Measurements from ENCODE around the gene GABBR2.

GABBR2 gene

DNA sequence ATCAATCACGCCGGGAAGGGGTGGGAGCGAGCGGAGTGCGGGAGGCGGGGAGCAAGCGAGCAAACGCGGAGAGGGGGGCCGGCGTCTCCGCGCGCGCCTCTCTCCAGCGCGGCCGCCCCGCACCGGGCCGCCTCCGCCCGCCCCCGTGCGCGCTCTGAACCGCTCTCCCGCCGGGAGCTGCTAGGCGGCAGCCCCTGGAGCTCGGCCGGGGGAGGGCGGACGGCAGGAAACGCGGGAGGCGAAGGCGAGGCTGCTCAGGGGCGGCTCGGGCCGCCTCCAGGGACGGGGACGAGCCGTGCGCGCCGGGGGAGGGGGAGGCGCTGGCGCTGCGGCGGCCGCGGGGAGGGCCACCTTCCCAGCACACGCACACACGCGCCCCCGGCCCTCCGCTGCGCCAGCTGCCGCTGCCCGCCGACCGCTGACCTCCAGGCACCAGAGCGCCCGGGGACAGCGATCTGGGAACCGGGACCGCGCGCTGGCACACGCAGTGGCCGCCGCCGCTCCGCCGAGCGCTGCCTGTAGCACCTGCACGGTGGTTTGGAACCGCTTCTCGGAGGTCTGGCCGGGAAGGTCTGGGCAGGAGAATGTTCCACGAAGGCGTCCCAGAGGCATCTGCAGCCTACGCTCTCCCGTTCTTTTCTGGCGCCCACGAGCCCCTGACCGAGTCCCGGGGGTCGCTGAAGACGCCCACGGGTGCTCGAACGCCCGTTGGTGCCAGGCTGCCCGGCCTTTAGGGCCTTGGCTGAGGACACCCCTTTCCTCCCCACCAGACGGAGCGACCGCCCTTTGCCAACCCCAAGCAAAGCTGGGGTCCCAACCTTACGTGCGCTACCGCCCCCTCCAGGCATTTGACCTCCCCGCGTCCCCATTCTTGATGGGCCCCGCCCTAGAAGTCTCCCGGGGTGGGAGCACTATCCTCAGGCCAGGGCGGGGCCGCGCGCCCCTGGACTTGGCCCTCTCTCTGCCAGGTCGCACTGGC lies at the start of gene GABBR2:
GABBR2 (minus strand) TSS at position 3 of the 979 bp plus-strand sequence. CDS start 198 bp downstream, outside the sequence.
- no peak for DNase-seq (ENCODE audit: low read depth in 2 of 2)

- no peak for DNase-seq (ENCODE audit: low read depth in 2 of 2)
Measured at GRCh38 chr9:98755006-98755618, 46.4 kb upstream of the GABBR2 start.

DNA sequence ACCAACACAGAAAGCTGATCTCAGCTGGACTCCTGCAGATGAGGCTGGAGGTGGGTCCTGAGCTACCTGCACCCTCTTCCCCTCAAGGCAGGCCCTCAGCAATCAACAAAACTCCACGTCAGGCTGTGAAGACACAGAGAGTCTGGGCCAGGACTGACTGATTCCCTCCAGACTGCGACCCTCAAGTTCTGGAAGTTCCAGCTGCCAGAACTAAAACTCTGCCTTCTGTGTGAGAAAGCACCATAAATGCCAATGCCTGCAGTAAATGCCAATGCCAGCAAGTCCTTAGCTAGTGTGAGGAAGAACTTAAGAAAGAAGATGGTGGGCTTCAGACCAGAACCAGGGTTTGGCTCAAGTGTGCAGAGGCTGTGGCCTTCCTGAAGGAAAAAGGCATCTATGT lies 42.5 kb upstream of the GABBR2 start:
- DNase-seq (ENCODE audit: low read depth in 2 of 2) = no peak

GRCh38 chr9:98750364-98751060 lies 41.8 kb upstream of the GABBR2 start:
- DNase-seq (ENCODE audit: low read depth in 2 of 2) = no peak

GRCh38 chr9:98747476-98747875 lies 38.7 kb upstream of the GABBR2 start:
- no peak for DNase-seq (ENCODE audit: low read depth in 2 of 2)

DNA sequence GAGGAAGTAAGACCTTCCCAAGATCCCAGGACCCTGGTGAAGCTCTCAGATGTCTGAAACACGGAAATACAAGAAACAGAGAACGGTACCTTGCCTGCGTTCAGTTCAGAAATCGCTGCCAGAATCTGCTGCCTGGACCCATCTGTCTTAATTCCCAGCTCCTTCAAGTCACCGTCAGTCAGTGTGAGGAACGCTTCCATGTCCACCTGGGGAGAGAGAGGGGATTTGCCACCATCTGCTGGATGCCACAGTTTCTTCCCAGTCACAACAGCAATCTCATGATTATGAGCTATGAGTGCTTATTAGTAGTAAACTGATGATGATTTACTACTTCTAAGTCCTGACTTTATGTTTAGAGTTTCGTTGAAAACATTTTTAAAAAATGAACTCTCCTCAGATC lies 36.7 kb upstream of the GABBR2 start:
- no peak for DNase-seq (ENCODE audit: low read depth in 2 of 2)

DNA sequence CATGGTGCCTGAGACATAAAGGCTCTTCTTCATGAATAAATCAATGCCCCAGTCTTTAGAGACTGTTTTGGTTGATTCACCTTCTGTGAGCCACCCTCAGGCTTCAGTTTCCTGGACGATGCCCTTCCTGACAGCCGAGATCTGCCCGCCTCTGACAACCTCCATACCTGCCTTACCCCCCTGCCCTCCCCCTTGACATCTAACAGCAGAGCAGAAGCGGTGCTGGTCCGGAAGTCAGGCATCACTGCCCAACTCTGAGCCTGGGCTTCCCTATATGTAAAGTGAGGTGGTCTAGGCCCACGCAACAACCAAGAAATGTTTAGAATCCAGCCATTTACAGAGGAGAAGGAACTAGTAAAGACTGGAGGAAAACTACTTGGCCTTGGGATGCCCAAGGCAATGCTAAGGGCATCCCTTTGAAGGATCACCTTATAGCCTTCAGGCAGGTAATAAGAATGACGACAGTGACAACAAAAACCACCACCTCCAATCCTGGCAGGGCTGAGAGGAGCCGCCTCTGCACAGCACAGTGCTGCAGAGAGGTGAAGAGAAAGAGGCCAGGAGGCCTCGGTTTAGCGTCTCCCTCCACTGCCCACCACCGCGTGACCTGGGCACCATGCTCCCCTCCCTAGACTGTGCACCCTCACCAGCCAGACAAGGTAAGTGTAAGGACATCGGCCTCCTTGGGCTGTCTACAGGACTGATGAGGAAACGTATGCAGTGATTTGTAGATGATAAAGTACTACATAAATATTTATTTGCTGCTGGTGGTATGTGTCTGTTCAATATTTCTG lies 35.3 kb upstream of the GABBR2 start:
- DNase-seq (ENCODE audit: low read depth in 2 of 2) = no peak

DNA sequence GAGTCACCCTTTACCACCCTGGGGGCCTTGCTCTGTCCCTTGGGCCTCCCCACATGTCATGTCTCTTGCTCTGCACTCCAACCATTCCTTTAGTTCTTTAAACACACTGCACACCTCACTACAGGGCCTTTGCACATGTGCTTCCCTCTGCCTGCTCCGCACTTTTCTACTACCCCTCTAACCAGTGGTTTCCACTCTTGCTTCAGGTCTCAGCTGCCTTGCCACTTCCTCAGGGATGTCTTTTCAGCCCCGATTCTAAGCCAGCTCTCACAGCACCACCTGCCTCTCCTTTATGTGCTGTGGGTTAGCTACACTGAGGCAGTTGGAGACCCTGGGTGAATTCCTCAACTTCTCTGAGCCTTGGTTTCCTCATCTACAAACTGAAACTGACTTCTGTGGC lies 34.6 kb upstream of the GABBR2 start:
- DNase-seq (ENCODE audit: low read depth in 2 of 2) = no peak

GRCh38 chr9:98742325-98743280 lies 33.9 kb upstream of the GABBR2 start:
- no peak for DNase-seq (ENCODE audit: low read depth in 2 of 2)

DNA sequence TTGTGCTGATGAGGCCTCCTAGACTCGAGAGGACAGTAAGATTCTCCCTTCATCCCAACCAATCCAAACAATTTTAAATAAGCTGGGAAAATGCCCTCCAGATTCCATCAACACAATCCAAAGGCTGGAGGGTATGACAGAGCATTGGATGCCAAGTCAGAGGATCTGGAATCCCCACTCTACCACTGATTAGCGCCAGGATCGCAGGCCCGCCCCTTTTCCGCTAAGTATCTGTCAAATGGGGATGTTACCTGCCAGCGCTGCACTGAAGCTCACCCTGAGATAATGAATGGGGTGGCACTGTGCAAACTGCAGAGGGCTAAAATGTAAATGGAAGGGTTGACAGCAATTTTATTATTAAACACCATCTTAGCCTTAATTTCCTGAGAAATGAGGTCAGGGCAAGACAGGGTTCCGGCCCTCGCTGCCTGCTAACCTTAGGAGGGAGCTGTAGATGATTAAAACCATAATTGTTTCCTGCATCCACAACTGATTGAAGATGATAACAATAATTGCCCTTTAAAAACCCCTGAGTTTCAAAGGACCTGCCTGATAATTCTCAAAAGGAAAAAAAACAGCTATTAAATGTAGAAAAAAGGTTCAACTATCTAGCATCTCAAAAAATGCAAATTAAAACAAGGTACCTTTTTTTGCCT lies 31.6 kb upstream of the GABBR2 start:
- DNase-seq (ENCODE audit: low read depth in 2 of 2) = no peak

GRCh38 chr9:98738741-98739140 lies 30.0 kb upstream of the GABBR2 start:
- no peak for DNase-seq (ENCODE audit: low read depth in 2 of 2)

DNA sequence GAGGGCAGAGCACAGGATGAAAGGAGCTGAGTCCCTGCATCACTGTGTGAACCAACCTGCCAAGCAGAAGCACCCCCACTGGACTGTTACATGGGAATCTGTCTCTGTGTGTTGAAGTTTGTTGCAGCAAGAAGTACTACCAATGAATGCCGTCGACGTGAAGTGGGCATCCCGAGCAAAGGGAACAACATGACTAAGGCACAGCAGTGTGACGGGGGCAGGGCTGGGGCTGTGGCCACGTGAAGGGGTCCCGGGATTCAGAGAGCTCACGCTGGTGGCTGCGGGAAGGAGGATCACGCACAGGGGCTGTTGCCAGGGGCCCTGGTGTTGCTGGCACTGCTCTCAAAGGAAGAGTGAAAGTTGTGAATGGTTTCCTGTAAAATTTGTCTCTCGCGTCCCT lies 27.5 kb upstream of the GABBR2 start:
- DNase-seq (ENCODE audit: low read depth in 2 of 2) = no peak

- no peak for DNase-seq (ENCODE audit: low read depth in 2 of 2)
Measured at GRCh38 chr9:98732801-98733200, 24.1 kb upstream of the GABBR2 start.

DNA sequence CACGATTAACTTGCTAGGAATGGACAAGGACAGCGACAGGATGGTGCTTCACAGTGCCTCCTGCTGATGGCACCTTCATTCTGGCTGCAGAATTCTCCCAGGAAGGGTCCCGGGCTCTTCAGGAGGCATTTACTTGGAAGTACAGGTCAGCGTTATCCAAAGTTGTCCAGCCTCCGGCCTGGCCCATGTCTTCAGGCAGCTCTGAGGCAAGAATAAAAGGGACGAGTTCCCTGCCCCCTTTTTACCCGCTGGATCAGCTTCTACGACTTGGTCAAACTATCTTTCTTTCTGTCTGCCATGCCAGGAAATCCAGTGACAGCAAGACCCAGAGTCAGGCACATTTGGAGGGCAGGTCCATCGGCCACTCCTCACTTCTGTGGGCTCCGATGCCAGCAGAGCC lies 23.4 kb upstream of the GABBR2 start:
- no peak for DNase-seq (ENCODE audit: low read depth in 2 of 2)

DNA sequence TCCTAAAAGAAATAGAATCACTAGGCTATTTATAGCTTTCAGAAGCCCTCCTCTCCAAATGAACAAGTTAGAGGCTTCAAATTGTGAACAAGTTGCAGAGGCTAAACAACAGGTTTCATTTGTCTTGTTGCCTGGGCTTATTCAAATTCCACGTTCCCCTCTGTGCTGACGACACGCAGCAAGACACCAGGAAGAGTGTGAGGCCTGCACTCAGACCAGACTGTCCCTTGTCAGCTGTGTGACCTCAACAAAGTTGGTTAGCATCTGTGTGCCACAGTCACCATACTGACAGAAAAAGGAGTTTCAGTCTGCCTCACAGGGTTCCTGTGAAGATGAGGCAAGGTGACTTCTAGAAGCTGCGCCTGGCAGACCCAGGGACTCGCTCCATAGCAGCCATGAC lies 22.1 kb upstream of the GABBR2 start:
- DNase-seq (ENCODE audit: low read depth in 2 of 2) = no peak

DNA sequence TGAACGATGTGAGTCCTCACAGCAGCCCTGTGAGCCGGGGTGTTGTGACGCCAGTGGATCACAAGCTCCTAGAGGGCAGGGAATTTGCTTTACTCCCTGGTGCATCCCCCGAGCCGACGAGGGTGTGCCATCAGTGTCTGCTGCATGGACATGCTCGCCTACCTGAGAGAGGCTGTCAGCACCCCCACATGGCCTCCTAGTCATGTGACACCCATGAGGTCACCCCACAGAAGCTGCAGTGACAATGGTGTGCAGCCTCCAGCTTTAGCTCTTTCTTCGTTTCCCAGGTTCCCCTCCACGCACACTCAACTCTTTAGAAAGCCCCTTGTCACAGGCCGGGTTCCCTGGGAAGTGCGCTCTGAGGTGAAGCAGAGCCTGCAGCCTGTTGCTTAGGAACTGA lies 19.8 kb upstream of the GABBR2 start:
- no peak for DNase-seq (ENCODE audit: low read depth in 2 of 2)

DNA sequence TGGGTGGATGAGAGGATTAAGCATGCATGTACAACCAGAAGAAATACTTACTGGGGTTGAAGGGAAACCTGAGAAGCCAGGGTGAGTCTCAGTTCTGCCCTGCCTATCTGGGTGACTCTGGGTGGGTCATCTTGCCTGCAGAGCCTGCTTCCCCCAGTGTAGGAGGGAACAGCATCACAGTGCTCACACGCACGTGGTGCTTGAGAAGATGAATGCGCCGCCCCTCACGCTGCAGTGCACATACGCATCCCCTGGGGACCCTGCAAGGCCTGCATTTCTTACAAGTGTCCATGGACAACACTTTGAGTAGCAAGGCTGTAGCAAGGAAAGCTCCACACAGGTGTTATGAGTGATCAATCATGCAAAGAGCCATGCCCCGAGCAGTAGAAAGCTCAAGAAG lies 18.7 kb upstream of the GABBR2 start:
- DNase-seq (ENCODE audit: low read depth in 2 of 2) = no peak

DNA sequence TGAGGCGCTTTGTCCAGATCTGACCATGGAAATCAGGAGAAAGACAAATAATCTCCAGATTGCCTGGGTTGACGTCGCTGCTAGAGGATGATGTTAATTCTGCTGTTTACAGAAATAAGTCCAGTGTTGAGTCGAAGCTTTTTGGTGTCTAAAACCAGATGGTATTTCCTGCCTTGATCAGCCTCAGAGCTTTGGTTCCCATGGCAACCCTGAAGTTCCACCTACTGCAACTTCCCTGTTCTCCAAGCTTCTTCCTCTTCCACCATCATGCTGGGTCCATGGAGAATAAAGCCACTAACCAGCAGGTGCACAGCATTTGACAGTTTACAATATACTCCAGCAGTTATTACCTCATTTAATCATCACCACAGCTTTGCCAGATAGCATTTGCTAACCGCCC lies 18.0 kb upstream of the GABBR2 start:
- no peak for DNase-seq (ENCODE audit: low read depth in 2 of 2)

DNA sequence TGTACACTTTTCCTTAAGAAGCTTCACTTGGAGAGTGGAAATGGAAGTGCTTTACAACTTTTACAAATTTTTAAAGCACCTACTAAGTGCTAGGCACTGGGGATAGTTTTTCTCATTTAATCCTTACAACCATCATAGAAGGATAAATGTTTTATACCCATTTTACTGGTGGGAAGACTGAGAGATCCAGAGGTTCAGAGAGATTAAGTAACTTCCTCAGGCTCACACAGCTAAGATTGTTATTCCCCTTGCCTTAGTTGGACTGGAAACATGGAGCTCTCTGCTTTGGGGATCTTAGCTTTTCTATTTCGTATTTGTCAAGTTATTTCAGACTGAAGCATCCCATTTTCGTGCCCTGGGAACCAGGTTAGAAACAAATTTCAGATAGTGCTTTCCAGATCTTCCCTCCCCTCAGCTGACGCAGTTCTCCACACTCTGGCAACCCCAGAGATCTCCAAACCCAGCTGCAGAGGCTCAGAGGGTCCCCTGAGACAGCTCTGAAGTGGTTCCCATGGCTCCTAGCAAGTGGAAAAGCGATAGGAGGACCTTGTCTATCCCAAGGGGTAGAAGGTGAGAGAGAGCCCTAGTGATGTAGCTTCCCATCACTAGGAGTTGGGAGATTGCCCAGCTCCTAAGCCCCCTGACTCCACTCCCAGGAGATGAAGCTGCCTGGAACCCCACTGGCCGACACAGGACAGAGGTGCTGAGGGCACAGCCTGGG lies 16.2 kb upstream of the GABBR2 start:
- DNase-seq (ENCODE audit: low read depth in 2 of 2) = no peak

Measured in stimulated activated CD8-positive, alpha-beta memory T cell treated with anti-CD3 and anti-CD28 coated beads, Interleukin-2, amount 100 ng/mL, for 48 hours (primary cell).